H1 (cell line): ENCODE data around the gene LIMA1. TPM values are rescaled to one million over a fixed set of nuclear protein-coding genes. Genes with fewer than 3 reads are reported as not detected.

ENCODE experiments used
- CTCF ChIA-PET: fragments of 300-600 bp; sonication (Branson Sonifier 250); formaldehyde crosslinking; loops from one replicate; lab custom pipeline; 2021; ENCODE audit not compliant: partially characterized antibody; lab: Charles Lee
- POLR2A ChIA-PET: fragments of 300-600 bp; sonication (Branson Sonifier 250); formaldehyde crosslinking; loops from one replicate; lab custom pipeline; 2021; ENCODE audit warnings: inconsistent platforms; ENCODE audit not compliant: partially characterized antibody; lab: Charles Lee
- DNase-seq, 2 experiments: peaks; one replicate each; pipeline versions ENCODE4 v3.0.0 to v3.0.0-alpha.2; 2010 to 2022; ENCODE audit warnings: low spot score in 2 of 2, low read depth in 1 of 2, mixed read lengths in 1 of 2
- FAIRE-seq: peaks from 2 replicates; lab custom pipeline; 2011; peaks lifted over from hg19 to GRCh38; lab: Jason Lieb, UNC
- H2AFZ ChIP-seq: 2 replicates; pipeline ENCODE4 v1.8.1; 2012; ENCODE audit warnings: low read length, inconsistent platforms
- H2AK5ac ChIP-seq: 2 replicates; pipeline ENCODE4 v1.6.1; 2013; ENCODE audit warnings: low read depth, low read length
- H2BK120ac ChIP-seq: replicated peaks from 2 replicates; pipeline ENCODE3; 2013; ENCODE audit warnings: low read depth, low read length, inconsistent platforms
- H2BK12ac ChIP-seq: 2 replicates; pipeline ENCODE4 v1.6.1; 2013; ENCODE audit warnings: low read depth, low read length
- H2BK15ac ChIP-seq: 2 replicates; pipeline ENCODE4 v1.6.1; 2013; ENCODE audit warnings: low read length
- H2BK20ac ChIP-seq: 2 replicates; pipeline ENCODE4 v1.6.1; 2013; ENCODE audit warnings: low read length
- H2BK5ac ChIP-seq: 2 replicates; pipeline ENCODE4 v1.6.1; 2013; ENCODE audit warnings: low read depth, low read length
- H3K14ac ChIP-seq: 2 replicates; pipeline ENCODE4 v1.6.1; 2013; ENCODE audit warnings: inconsistent platforms; ENCODE audit not compliant: insufficient read length
- H3K18ac ChIP-seq: 2 replicates; pipeline ENCODE4 v1.6.1; 2013; ENCODE audit warnings: low read length; ENCODE audit errors: extremely low read depth
- H3K23ac ChIP-seq: 2 replicates; pipeline ENCODE4 v1.6.1; 2013; ENCODE audit warnings: inconsistent platforms; ENCODE audit not compliant: insufficient read length
- H3K23me2 ChIP-seq: 2 replicates; pipeline ENCODE4 v1.6.1; 2013; ENCODE audit warnings: low read depth, low read length
- H3K27ac ChIP-seq: 2 replicates; pipeline ENCODE4 v1.6.1; 2011; ENCODE audit warnings: low read depth, low read length, inconsistent platforms
- H3K27me3 ChIP-seq, 4 experiments: replicated peaks in 1 of 4; 1 replicate in 1 of 4; 2 replicates in 3 of 4; pipeline versions ENCODE4 v1.6.1 to v1.8.1; 2011 to 2013; ENCODE audit warnings: low read length in 3 of 4, mild to moderate bottlenecking in 3 of 4, inconsistent platforms in 2 of 4, mixed read lengths in 2 of 4, moderate library complexity in 1 of 4; ENCODE audit not compliant: control insufficient read depth in 3 of 4, insufficient read depth in 3 of 4; ENCODE audit errors: extremely low read depth in 1 of 4
- H3K36me3 ChIP-seq, 4 experiments: 2 replicates each; pipeline versions ENCODE4 v1.6.1 to v1.8.1; 2011 to 2013; ENCODE audit warnings: mild to moderate bottlenecking in 4 of 4, low read length in 3 of 4, moderate library complexity in 2 of 4, control low read depth in 1 of 4, inconsistent platforms in 1 of 4; ENCODE audit not compliant: insufficient read depth in 4 of 4, control insufficient read depth in 2 of 4
- H3K4ac ChIP-seq: replicated peaks from 2 replicates; pipeline ENCODE3; 2013; ENCODE audit warnings: low read length, low read depth, mixed read lengths, inconsistent platforms; ENCODE audit not compliant: insufficient read length
- H3K4me1 ChIP-seq, 4 experiments: replicated peaks in 1 of 4; 1 replicate in 1 of 4; 2 replicates in 3 of 4; pipeline versions ENCODE4 v1.6.1 to v1.8.1; 2011 to 2013; ENCODE audit warnings: low read length in 3 of 4, inconsistent platforms in 2 of 4, mixed read lengths in 1 of 4; ENCODE audit not compliant: insufficient read depth in 4 of 4, control insufficient read depth in 3 of 4
- H3K4me2 ChIP-seq, 2 experiments: 2 replicates each; pipeline versions ENCODE4 v1.6.1 to v1.8.1; 2011 to 2013; ENCODE audit warnings: low read depth in 2 of 2, low read length in 2 of 2, control low read depth in 1 of 2, inconsistent platforms in 1 of 2, mild to moderate bottlenecking in 1 of 2; ENCODE audit not compliant: insufficient read depth in 1 of 2
- H3K4me3 ChIP-seq, 4 experiments: fragments of 200-600, 300-600 bp in 1 of 4; sonication (generic), shearing (Covaris generic), sonication (Bioruptor Twin) in 1 of 4; 2 replicates each; pipeline versions ENCODE4 v1.5.1 to v1.8.1; 2011 to 2016; ENCODE audit warnings: low read length in 4 of 4, low read depth in 3 of 4, control low read depth in 2 of 4, inconsistent platforms in 2 of 4, mild to moderate bottlenecking in 2 of 4, mixed read lengths in 1 of 4, moderate library complexity in 1 of 4; ENCODE audit not compliant: insufficient read depth in 2 of 4; ENCODE audit errors: extremely low read depth in 1 of 4
- H3K56ac ChIP-seq: replicated peaks from 2 replicates; pipeline ENCODE3; 2013; ENCODE audit warnings: low read depth, mild to moderate bottlenecking, mixed read lengths, low read length, inconsistent platforms; ENCODE audit not compliant: insufficient read length
- H3K79me1 ChIP-seq: 2 replicates; pipeline ENCODE4 v1.6.1; 2013; ENCODE audit warnings: low read depth, low read length, control low read depth
- H3K79me2 ChIP-seq, 2 experiments: 2 replicates each; pipeline versions ENCODE4 v1.6.1 to v1.8.1; 2012 to 2013; ENCODE audit warnings: low read length in 2 of 2, mild to moderate bottlenecking in 2 of 2, inconsistent platforms in 1 of 2; ENCODE audit not compliant: insufficient read depth in 2 of 2, control insufficient read depth in 1 of 2
- H3K9ac ChIP-seq, 4 experiments: replicated peaks in 1 of 4; 1 replicate in 1 of 4; 2 replicates in 3 of 4; pipeline versions ENCODE4 v1.6.1 to v1.8.1; 2011 to 2013; ENCODE audit warnings: low read depth in 3 of 4, low read length in 3 of 4, control low read depth in 2 of 4, mild to moderate bottlenecking in 2 of 4, moderate library complexity in 2 of 4, inconsistent platforms in 1 of 4; ENCODE audit errors: extremely low read depth in 1 of 4
- H3K9me3 ChIP-seq, 2 experiments: 2 replicates each; pipeline versions ENCODE4 v1.6.1 to v1.8.1; 2012 to 2013; ENCODE audit warnings: mild to moderate bottlenecking in 2 of 2, moderate library complexity in 2 of 2, control low read depth in 1 of 2, inconsistent platforms in 1 of 2, low read depth in 1 of 2, low read length in 1 of 2, mixed read lengths in 1 of 2; ENCODE audit not compliant: insufficient read depth in 2 of 2
- H4K20me1 ChIP-seq, 2 experiments: replicated peaks in 1 of 2; 2 replicates each; pipeline versions ENCODE3 to v1.8.1; 2011 to 2013; ENCODE audit warnings: inconsistent platforms in 2 of 2, low read length in 2 of 2, mild to moderate bottlenecking in 1 of 2; ENCODE audit not compliant: insufficient read depth in 2 of 2, control insufficient read depth in 1 of 2
- H4K5ac ChIP-seq: 2 replicates; pipeline ENCODE4 v1.6.1; 2013; ENCODE audit warnings: low read length, low read depth, mixed read lengths, inconsistent platforms; ENCODE audit not compliant: insufficient read length
- H4K8ac ChIP-seq: 2 replicates; pipeline ENCODE4 v1.8.0; 2013; ENCODE audit warnings: mild to moderate bottlenecking, moderate library complexity, low read length, inconsistent platforms; ENCODE audit not compliant: insufficient read depth; ENCODE audit errors: extremely low read depth
- H4K91ac ChIP-seq: replicated peaks from 2 replicates; pipeline ENCODE3; 2013; ENCODE audit warnings: low read length, mixed read lengths, inconsistent platforms; ENCODE audit not compliant: insufficient read length
- BRCA1 ChIP-seq: IDR thresholded peaks from 2 replicates; pipeline ENCODE4 v1.6.1; 2012; ENCODE audit warnings: low read depth, low read length, improper control_type of control experiment
- CHD1 ChIP-seq: IDR thresholded peaks from 2 replicates; pipeline ENCODE4 v1.6.1; 2012; ENCODE audit warnings: low read depth, low read length, improper control_type of control experiment
- CTBP2 ChIP-seq: IDR thresholded peaks from 2 replicates; pipeline ENCODE4 v1.7.0; 2011; ENCODE audit warnings: borderline replicate concordance, mild to moderate bottlenecking, moderate library complexity, mixed read lengths, low read length; ENCODE audit not compliant: insufficient read depth, insufficient read length
- KDM5A ChIP-seq: fragments of 200-600 bp; IDR thresholded peaks from 2 replicates; pipeline ENCODE4 v1.7.1; 2012; ENCODE audit warnings: mild to moderate bottlenecking, low read length, inconsistent platforms, mixed read lengths
- NANOG ChIP-seq: IDR thresholded peaks from 2 replicates; pipeline ENCODE4 v1.6.1; 2011; ENCODE audit warnings: low read length, low read depth, mild to moderate bottlenecking, inconsistent platforms; ENCODE audit not compliant: insufficient read depth, poor library complexity, severe bottlenecking
- SIN3A ChIP-seq, 2 experiments: IDR thresholded peaks in 1 of 2; conservative IDR thresholded peaks in 1 of 2; 2 replicates each; pipeline ENCODE4 v1.6.1; 2011 to 2012; ENCODE audit warnings: low read length in 2 of 2, improper control_type of control experiment in 1 of 2, low read depth in 1 of 2, mild to moderate bottlenecking in 1 of 2
- SIRT6 ChIP-seq: IDR thresholded peaks from one replicate; pipeline ENCODE4 v1.7.1; 2012; ENCODE audit warnings: low read length, inconsistent platforms
- SP2 ChIP-seq: IDR thresholded peaks from 2 replicates; pipeline ENCODE4 v1.6.1; 2012; ENCODE audit warnings: mild to moderate bottlenecking, low read length, inconsistent platforms
- SP4 ChIP-seq: IDR thresholded peaks from 2 replicates; pipeline ENCODE4 v1.6.1; 2012; ENCODE audit warnings: low read length, inconsistent platforms
- YY1 ChIP-seq: IDR thresholded peaks from 2 replicates; pipeline ENCODE4 v1.6.1; 2011; ENCODE audit warnings: low read depth, mild to moderate bottlenecking, low read length
- WGBS, 2 experiments: shearing (Covaris generic) in 1 of 2; methylation state at CpG; one replicate each; pipeline versions ENCODE4 v1.1.6 to v1.1.7; 2013 to 2015; ENCODE audit warnings: low lambda C conversion rate in 2 of 2, mixed read lengths in 2 of 2, inconsistent platforms in 1 of 2, low coverage in 1 of 2, missing lambda C conversion rate in 1 of 2; ENCODE audit not compliant: insufficient replicate concordance in 2 of 2, insufficient coverage in 1 of 2, insufficient read length in 1 of 2; ENCODE audit errors: extremely low coverage in 1 of 2, missing lambda C conversion rate in 1 of 2; 5-methylcytosine and 5-hydroxymethylcytosine counted together
- polyA plus RNA-seq, 7 experiments: library from polyadenylated mRNA; depleted of rRNA in 3 of 7; stranded (reverse) in 5 of 7; unstranded in 2 of 7; fragments of >200 nt in 5 of 7; fragments of 200-250 nt in 2 of 7; gene quantifications; 1 replicate in 5 of 7; 2 replicates in 1 of 7; 4 replicates in 1 of 7; pipeline versions ENCODE4 v1.2.1 to v1.2.3, GENCODE V29; 2011 to 2013; ENCODE audit warnings: missing spikeins in 2 of 7, mixed read lengths in 2 of 7
- total RNA-seq: library from RNA; stranded (reverse); fragmentation: NEBNext Ultra II Directional; extraction: Animal tissue kit (Norgen Biotek cat#: 25700); gene quantifications from 2 replicates; pipeline ENCODE4 v1.2.1, GENCODE V29; 2021

The LIMA1 gene
- total and polyA plus RNA-seq, 2 of the 8 experiments (the other 6 are each of a cell fraction or from before 2014, with no cell fraction given) = 12.7 to 47.6 TPM

DNA sequence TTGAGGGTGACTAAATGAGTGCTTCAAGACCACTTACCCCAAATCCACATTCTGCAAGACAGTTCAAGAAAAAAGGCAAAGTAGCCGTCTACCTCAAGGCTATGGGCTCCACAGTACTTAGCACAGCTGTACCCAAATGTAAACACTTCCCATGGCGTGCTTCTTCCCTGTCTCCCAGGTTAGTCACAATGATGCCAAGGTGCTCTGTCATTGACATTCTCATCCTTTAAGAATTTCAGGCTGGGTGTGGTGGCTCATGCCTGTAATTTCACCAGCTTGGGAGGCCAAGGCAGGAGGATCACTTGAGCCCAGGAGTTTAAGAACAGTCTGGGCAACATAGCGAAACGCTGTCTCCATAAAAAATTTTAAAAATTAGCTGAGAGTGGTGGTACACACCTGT, 64.9 kb downstream of the LIMA1 start:
- H3K4ac ChIP-seq = no peak overlapping the region
- no peak overlapping the region for H2AK5ac ChIP-seq
- no peak overlapping the region for H4K5ac ChIP-seq
- H4K91ac ChIP-seq = no peak overlapping the region
- no peak overlapping the region for H2BK5ac ChIP-seq
- no peak overlapping the region for H2BK120ac ChIP-seq
- no peak overlapping the region for H3K4me3 ChIP-seq
- H3K23ac ChIP-seq = no peak overlapping the region
- H3K4me2 ChIP-seq = no peak overlapping the region
- WGBS, 2 experiments = 95% methylated on average over 4 of the region's 4 CpGs; no CpG with 5 or more reads in 1 of the 2 experiments
- no peak overlapping the region for H4K8ac ChIP-seq
- H3K23me2 ChIP-seq = peaks cover 4% of the 10 kb centered on the region
- H3K36me3 ChIP-seq = no peaks in the 10 kb centered on the region
- peaks cover 3% of the 10 kb centered on the region; the same call in 1 of the 2 replicates for H3K79me1 ChIP-seq
- H4K20me1 ChIP-seq = no peaks in the 10 kb centered on the region
- H3K56ac ChIP-seq = no peak overlapping the region
- H3K14ac ChIP-seq = no peak overlapping the region
- DNase-seq (no peak), FAIRE-seq (no peak)
- no peaks in the 10 kb centered on the region for H3K9me3 ChIP-seq
- H3K18ac ChIP-seq = no peak overlapping the region
- peaks cover 0 to 67% of the 10 kb centered on the region in 2 experiments; a peak in 2 of 4 replicates for H3K79me2 ChIP-seq
- H3K4me1 ChIP-seq = peaks cover 0 to 2% (median 0%) of the 10 kb centered on the region in 4 experiments; a peak in 2 of 7 replicates
- H2BK15ac ChIP-seq = no peak overlapping the region
- H2AFZ ChIP-seq = no peak overlapping the region
- POLR2A ChIA-PET = interaction anchor here (0.6 kb wide), 1 partner anchor 383 kb away, joined by 3 read pairs; no protein-coding TSS in a partner anchor
- no peak overlapping the region for H3K9ac ChIP-seq
- no peak overlapping the region for H2BK12ac ChIP-seq
- CTCF ChIA-PET = interaction anchor here (1.1 to 1.5 kb wide), 3 partner anchors 86 to 132 kb away, joined by 4 to 6 read pairs (median 4); no protein-coding TSS in a partner anchor
- H2BK20ac ChIP-seq = no peak overlapping the region
- H3K27ac ChIP-seq = no peak overlapping the region
- no peaks in the 10 kb centered on the region for H3K27me3 ChIP-seq
- no peak for TF ChIP-seq NANOG
- TF ChIP-seq SP2 = no peak
- TF ChIP-seq CHD1 = no peak
- no peak for TF ChIP-seq KDM5A
- no peak for TF ChIP-seq BRCA1
- no peak for TF ChIP-seq SIRT6
- no peak for TF ChIP-seq SP4
- TF ChIP-seq SIN3A (conservative IDR thresholded peaks at IDR 0.05 in 1 of 2, IDR thresholded peaks at IDR 0.05 in 1 of 2; ENCODE audit: low read depth in 1 of 2, low read length in 2 of 2) = no peak
- no peak for TF ChIP-seq YY1
- TF ChIP-seq CTBP2 = no peak
